Skin epidermis (tissue), 12 donors: ENCODE data around the gene CDC40.
A peak's percentile ranks its signal among the peaks of the same experiment; 100 is the strongest.

ENCODE experiments used
- H3K27ac ChIP-seq, 21 experiments: fragments of 200-600 bp; sonication (generic) in 11 of 21; one replicate each; pipeline ENCODE4 v1.5.0; 2020; ENCODE audit warnings: mild to moderate bottlenecking in 3 of 21, inconsistent platforms in 2 of 21, moderate library complexity in 2 of 21
- H3K4me3 ChIP-seq, 7 experiments: fragments of 200-600 bp; sonication (generic) in 2 of 7; one replicate each; pipeline ENCODE4 v1.5.0; 2020; ENCODE audit warnings: inconsistent platforms in 2 of 7, mild to moderate bottlenecking in 2 of 7, moderate library complexity in 1 of 7

The CDC40 gene

GRCh38 chr6:110180228-110181008, at the start of gene CDC40:
Gene CDC40 (plus strand): TSS chr6:110180427. CDS start chr6:110180445, 18 bp downstream.
- peak within 1 kb of the TSS; percentile 7 to 95 (median 85) for H3K27ac ChIP-seq
- peak within 1 kb of the TSS; percentile 70 to 90 (median 78) for H3K4me3 ChIP-seq

GRCh38 chr6:110137924-110138887, 42.0 kb upstream of the CDC40 start:
- H3K27ac ChIP-seq, result no peak overlapping the region
- H3K4me3 ChIP-seq, result no peak overlapping the region

GRCh38 chr6:110139052-110139451, 41.2 kb upstream of the CDC40 start:
- Histone ChIP-seq H3K27ac (no peak overlapping the region), H3K4me3 (no peak overlapping the region)

DNA sequence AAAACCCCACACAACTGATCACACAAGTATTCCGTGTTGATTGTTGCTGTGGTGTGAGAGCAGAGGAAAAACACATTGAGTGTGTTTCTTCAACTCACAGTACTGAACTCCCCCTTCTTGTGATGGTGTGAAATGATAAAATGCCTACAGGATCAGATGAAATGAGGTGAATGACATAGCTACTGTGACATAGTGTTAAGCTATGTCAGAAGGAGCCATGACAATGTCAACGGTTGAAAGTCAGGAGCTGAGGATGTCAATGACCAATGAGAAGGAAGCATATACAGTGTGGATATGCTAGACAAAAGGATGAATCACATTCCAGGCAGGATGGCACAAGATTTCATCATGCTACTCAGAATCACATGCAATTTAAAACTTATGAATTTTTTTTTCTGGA, 39.6 kb upstream of the CDC40 start:
- Histone ChIP-seq H3K27ac (no peak overlapping the region), H3K4me3 (no peak overlapping the region)

GRCh38 chr6:110147870-110148269, 32.4 kb upstream of the CDC40 start:
- H3K4me3 ChIP-seq, result no peak overlapping the region
- no peak overlapping the region for H3K27ac ChIP-seq

DNA sequence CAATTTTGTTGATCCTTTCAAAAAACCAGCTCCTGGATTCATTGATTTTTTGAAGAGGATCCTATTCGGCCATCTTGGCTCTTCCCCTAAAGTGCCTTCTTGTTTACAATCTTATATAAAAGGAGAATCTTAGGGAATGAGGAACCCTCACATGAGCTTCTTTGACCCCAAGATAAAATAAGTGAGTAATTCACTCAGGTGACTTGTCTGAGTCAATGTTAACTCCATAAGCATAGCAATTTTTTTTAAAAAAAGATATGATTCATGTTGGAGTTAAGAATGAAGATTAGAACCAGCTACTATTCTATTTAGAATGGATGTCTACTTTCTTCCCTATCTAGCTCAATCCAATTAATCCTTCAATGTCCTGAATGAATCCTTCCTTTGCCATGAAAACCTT, 21.7 kb upstream of the CDC40 start:
- Histone ChIP-seq H3K27ac (no peak overlapping the region), H3K4me3 (no peak overlapping the region)

DNA sequence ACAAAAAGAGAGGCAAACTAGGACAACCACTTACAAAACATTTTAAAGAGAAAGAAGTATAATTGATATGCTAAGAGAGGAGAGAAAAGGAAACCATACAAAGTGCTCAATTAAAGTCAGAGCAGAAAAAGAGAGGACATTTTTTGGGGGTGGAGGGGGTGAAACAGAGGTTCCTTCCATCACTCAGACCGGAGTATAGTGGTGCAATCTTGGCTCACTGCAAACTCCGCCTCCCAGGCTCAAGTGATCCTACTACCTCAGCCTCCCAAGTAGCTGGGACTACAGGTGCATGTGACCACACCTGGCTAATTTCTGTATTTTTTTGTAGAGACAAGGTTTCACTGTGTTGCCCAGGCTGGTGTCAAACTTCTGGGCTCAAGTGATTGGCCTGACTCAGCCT, 10.1 kb upstream of the CDC40 start:
- H3K4me3 ChIP-seq, result no peak overlapping the region
- H3K27ac ChIP-seq, result no peak overlapping the region

DNA sequence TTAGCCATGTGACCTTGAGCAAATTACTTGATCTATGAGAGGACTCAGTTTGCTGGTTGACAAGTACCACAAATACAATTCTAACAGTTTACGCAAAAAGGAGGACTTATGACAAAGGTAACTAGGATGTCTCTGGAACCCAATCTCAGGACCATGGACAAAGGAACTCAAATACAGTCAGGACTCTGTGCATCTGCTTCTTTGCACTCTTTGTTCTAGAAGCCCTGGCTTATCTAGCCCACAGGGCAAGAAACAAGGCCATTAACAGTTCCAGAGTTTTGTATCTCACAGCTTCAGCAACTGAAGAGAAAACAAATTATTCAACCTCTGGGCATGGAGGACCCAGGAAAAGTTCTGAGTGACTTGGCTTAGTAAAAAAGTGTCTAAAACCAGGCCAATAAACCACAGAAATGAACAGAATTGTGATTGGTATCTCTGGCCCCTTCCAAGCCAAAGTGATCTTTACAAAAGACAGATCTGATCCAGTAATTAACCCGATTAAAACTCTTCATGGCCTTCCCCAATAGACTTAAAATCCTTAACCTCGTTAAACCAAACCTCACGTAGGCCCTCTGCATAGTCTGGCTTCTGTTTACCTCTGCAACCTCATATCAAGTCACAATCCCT, 6.6 kb upstream of the CDC40 start:
- Histone ChIP-seq H3K27ac (no peak overlapping the region), H3K4me3 (no peak overlapping the region)

GRCh38 chr6:110178626-110179405, 1.4 kb upstream of the CDC40 start:
- H3K27ac ChIP-seq, result peak overlapping the region in 20 of 21 experiments; percentile 51 to 90 (median 80)
- H3K4me3 ChIP-seq, result peak overlapping the region; percentile 70 to 90 (median 78)

- Histone ChIP-seq H3K4me3 (peak within 1 kb of the TSS; percentile 70 to 90 (median 78)), H3K27ac (peak within 1 kb of the TSS; percentile 7 to 95 (median 85))
These were observed 610 bp upstream of the CDC40 start, which contains the start of gene WASF1 for GRCh38 chr6:110179406-110180227. Gene WASF1 (minus strand): TSS chr6:110179670. CDS start chr6:110127601, 52,069 bp downstream.

DNA sequence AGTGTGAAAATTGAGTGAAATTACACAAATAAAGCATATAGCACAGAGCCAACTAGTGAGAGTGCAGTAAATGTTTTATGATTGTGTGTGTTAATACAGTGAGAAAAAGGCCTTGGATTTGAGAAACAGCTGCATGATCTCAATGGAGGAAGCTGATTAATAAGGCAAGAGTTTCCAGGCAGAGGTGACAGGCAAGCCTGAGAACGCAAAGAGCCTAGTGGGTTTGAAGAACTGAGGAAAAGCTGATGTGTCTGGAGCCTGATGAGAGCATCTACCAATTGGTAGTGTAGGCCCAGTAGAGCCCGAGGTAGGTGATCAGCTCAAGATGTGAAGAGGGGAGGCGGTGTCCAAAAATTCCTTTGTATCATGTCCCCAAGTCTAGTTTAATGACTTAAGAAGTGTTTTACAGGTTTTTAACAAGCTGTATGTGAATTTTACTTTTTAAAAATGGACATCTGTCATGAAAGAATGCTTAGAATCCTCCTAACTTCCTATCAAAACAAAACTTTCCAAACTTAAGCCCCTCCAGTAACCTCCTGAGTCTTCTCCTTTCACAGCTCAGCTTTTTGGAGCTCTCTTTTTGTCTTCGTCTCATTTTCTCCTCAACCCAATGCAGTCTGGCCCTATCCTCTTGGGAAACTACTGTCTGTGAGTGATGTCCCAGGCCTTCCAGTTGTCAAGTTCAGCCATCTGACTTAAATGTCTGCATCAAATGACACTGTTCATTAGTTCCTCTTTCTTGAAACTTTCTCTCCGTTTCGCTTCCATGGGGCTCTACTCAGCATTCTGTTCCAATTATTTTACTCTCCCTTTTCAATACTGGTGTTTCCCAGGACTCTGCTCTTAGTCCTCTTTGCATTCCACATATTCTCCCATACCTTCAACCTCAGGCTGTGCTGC, 1.2 kb downstream of the CDC40 start:
- H3K27ac ChIP-seq, result peak overlapping the region in 15 of 21 experiments; percentile 16 to 95 (median 85)

GRCh38 chr6:110183292-110183885, 3.2 kb downstream of the CDC40 start:
- Histone ChIP-seq H3K27ac (no peak overlapping the region), H3K4me3 (no peak overlapping the region)

More for the DNA sequence above, 1.2 kb downstream of the CDC40 start:
- peak overlapping the region; percentile 70 to 90 (median 78) for H3K4me3 ChIP-seq

GRCh38 chr6:110185879-110186278, 5.7 kb downstream of the CDC40 start:
- Histone ChIP-seq H3K27ac (no peak overlapping the region), H3K4me3 (no peak overlapping the region)

DNA sequence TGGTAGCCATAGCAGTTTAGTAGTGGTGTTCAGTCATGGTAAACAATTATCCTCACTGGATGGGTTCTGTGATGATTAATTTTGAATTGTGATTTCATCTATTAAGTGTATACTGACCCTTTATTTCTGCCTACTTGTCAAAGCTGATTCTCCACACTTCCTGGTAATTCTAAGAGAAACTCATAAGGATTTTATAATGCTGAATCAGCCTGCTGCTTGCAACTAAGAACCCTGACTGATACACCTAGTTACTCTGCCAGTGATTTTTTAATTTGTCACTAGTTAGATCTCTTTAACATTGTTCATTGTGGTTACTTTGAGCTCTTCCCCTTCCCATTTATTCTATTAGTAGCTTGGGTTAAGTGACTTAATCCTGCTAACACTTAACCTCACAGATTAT, 8.6 kb downstream of the CDC40 start:
- Histone ChIP-seq H3K27ac (no peak overlapping the region), H3K4me3 (no peak overlapping the region)

DNA sequence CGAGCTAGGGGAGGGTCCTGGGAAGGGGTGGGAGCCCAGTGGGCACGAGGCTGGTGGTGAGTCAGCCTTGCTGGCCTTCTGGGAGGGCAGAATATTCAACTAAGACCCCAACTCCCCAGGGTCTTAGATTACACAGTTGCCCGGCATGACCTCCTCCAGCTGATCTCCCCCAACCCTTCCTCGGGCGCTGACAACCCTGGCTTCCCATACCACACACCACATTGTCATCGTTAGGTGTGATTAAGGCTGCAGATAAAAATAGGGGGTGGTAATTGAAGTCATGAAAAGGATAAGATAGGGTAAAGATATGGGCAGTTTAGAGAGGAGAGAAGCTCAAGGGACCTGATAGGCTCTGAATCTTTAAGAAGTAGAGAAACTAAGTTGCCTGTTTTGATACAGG, 10.5 kb downstream of the CDC40 start:
- H3K4me3 ChIP-seq, result no peak overlapping the region
- H3K27ac ChIP-seq, result no peak overlapping the region

- Histone ChIP-seq H3K27ac (no peak overlapping the region), H3K4me3 (no peak overlapping the region)
These were observed 11.2 kb downstream of the CDC40 start for GRCh38 chr6:110191477-110191876.

- Histone ChIP-seq H3K27ac (no peak overlapping the region), H3K4me3 (no peak overlapping the region)
These were observed 15.4 kb downstream of the CDC40 start for GRCh38 chr6:110195639-110196038.
